ENCODE results near the gene TTLL12. TPM values are rescaled to one million over a fixed set of nuclear protein-coding genes. Genes with fewer than 3 reads are reported as not detected.

Gene TTLL12
- total RNA-seq, 4 donors from 2014 or later = 65.9 to 85.5 (median 72.8) TPM

GRCh38 chr22:43163241-43163795, 23.6 kb downstream of the TTLL12 start:
- TF ChIP-seq CTCF (IDR thresholded peaks at IDR 0.05) (no peak), POLR2A (IDR thresholded peaks at IDR 0.05) (no peak)
- 55 to 82% methylated on average over 5 to 15 of the region's 18 CpGs for WGBS, 2 donors
- DNase-seq (ENCODE audit: low spot score in 2 of 2) = no peak
- H3K4me3 ChIP-seq (ENCODE audit: low read depth, poor library complexity, severe bottlenecking) = no peak overlapping the region
- intact Hi-C loops (cut with DNase I; ENCODE audit: low total_unique reads) = no loop called here

DNA sequence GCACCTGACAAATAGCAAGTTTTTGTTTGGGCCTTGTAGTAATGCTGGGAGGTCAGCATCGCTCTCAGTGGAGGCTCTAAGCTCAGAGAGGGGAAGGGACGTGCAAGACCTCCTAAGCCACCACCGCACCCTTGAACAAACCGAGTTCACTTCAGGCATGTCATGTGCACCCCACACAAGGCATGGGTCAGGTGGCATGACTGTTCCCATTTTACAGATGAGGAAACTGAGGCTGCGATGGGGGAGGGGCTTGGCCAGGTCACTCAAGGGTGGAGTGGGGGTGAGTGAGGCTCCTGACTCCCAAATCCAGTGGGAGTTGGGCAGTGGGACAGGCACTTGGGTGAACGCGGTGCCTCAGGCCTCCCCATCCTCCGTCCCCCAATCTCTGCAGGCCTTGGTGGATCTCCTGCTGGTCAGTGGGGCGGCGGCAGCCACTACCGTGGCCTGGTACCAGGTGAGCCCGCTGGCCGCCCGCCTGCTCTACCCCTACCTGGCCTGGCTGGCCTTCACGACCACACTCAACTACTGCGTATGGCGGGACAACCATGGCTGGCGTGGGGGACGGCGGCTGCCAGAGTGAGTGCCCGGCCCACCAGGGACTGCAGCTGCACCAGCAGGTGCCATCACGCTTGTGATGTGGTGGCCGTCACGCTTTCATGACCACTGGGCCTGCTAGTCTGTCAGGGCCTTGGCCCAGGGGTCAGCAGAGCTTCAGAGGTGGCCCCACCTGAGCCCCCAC, 24.4 kb downstream of the TTLL12 start:
- TF ChIP-seq CTCF (IDR thresholded peaks at IDR 0.05) = no peak
- TF ChIP-seq POLR2A (IDR thresholded peaks at IDR 0.05) = no peak
- intact Hi-C loops (cut with DNase I; ENCODE audit: low total_unique reads) = no loop called here
- WGBS, 2 donors = 91 to 93% methylated on average over 23 to 24 of the region's 24 CpGs
- DNase-seq (ENCODE audit: low spot score in 2 of 2) = no peak
- no peak overlapping the region for H3K4me3 ChIP-seq (ENCODE audit: low read depth, poor library complexity, severe bottlenecking)

- no peak for DNase-seq (ENCODE audit: low spot score in 2 of 2)
- TF ChIP-seq POLR2A (IDR thresholded peaks at IDR 0.05) (no peak), CTCF (IDR thresholded peaks at IDR 0.05) (no peak)
- intact Hi-C loops (cut with DNase I; ENCODE audit: low total_unique reads) = no loop called here
- WGBS, 2 donors = 88 to 96% methylated on average over 8 of the region's 8 CpGs
- H3K4me3 ChIP-seq (ENCODE audit: low read depth, poor library complexity, severe bottlenecking) = no peak overlapping the region
These were observed 26.3 kb downstream of the TTLL12 start for GRCh38 chr22:43160497-43161126.

GRCh38 chr22:43159484-43160178, 27.3 kb downstream of the TTLL12 start:
- no peak for DNase-seq (ENCODE audit: low spot score in 2 of 2)
- WGBS, 2 donors = 23 to 51% methylated on average over 10 to 13 of the region's 18 CpGs
- no peak for TF ChIP-seq CTCF (IDR thresholded peaks at IDR 0.05)
- TF ChIP-seq POLR2A (IDR thresholded peaks at IDR 0.05) = no peak
- H3K4me3 ChIP-seq (ENCODE audit: low read depth, poor library complexity, severe bottlenecking) = no peak overlapping the region
- intact Hi-C loops (cut with DNase I; ENCODE audit: low total_unique reads) = no loop called here

DNA sequence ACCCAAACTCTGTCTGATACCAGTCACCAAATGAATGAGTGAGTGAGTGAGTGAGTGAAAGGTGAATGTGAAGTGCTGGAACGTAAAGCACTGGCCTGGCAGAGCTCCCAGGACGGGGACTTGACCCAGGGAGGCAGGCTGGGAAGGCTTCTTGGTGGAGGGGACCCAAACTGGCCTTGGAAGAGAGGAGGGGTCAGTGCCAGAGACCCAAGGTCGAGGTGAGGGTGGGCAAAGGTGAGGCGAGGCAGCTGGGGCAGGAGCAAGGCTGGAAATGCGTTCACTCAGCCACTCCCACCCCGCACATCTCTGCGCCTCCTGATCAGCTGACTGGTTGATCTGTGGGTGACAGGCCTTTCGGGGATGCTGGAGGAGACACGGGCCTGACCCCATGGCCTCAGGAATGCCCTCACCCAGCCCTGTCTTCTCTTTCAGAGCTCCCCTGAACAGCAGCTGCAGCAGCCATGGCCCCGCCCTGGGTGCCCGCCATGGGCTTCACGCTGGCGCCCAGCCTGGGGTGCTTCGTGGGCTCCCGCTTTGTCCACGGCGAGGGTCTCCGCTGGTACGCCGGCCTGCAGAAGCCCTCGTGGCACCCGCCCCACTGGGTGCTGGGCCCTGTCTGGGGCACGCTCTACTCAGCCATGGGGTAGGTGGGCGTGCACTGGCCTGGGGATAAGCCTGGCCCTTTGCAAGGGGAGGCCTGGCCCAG, 28.0 kb downstream of the TTLL12 start:
- DNase-seq (ENCODE audit: low spot score in 2 of 2) = peak in 1 of 2 donors; percentile 83
- no peak overlapping the region for H3K4me3 ChIP-seq (ENCODE audit: low read depth, poor library complexity, severe bottlenecking)
- intact Hi-C loops (cut with DNase I; ENCODE audit: low total_unique reads) = no loop called here
- TF ChIP-seq POLR2A (IDR thresholded peaks at IDR 0.05) (no peak), CTCF (IDR thresholded peaks at IDR 0.05) (no peak)
- WGBS, 2 donors = 80 to 85% methylated on average over 22 of the region's 24 CpGs

Measured in lower leg skin (tissue), 4 donors.